ENCODE measurements around the gene CAPS. TPM values are rescaled to one million over a fixed set of nuclear protein-coding genes. Genes with fewer than 3 reads are reported as not detected.

CAPS gene
- 10 to 100 TPM; 24.6 to 57.3 (median 38.0) TPM for total RNA-seq

DNA sequence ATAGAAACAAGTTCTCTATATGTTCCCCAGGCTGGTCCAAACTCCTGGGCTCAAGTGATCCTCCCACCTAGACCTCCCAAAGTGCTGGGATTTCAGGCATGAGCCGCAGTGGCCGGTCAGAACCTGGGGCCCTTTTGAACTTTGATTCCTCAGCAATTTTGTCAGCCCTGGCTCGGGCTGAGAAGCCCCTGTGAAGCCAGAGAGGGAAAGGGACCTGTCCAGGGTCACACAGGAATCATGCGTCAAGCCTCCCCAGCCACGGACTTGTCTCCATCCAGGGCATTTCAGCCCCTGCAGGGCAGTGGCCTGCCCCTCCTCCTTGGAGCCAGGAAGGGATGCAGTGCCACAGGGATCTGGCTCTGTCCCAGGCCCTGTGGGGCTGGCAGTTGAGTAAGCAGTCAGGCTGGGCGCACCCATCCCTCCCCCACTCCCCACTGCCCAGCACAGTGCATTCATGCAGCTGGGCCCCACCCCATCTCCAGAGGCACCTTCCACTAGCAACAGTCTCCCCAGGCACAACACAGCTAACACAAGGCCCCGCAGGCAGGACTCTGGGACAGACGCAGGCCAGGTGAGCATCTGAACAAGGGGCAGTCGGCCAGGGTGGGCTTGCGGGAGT lies at the start of gene CAPS:
CAPS (plus strand) TSS at position 516 of the 619 bp plus-strand sequence. CDS start 153 bp downstream, outside the sequence.
- Histone ChIP-seq H3K27me3 (no peaks in the 10 kb centered on the region), H3K27ac (peak within 1 kb of the TSS; percentile 20 to 73 (median 54)), H3K4me3 (no peak within 1 kb of the TSS), H3K4me1 (peaks cover 5 to 28% (median 27%) of the 10 kb centered on the region in 4 donors), H3K9me3 (no peaks in the 10 kb centered on the region), H3K36me3 (peaks cover 0 to 25% (median 10%) of the 10 kb centered on the region in 4 donors)
- TF ChIP-seq EP300 (IDR thresholded peaks at IDR 0.05; ENCODE audit: low read depth) (no peak), POLR2A (IDR thresholded peaks at IDR 0.05) (peak; percentile 46), POLR2AphosphoS5 (IDR thresholded peaks at IDR 0.05) (peak in 2 of 3 donors; percentile 44 to 47)
- intact Hi-C loops (cut with DNase I; ENCODE audit: low total_unique reads), result no loop called here
- in situ Hi-C loops (cut with MboI; ENCODE audit: low pct_ligation_motif_present in 1 of 4, low pct_unique_long_range_greater_than_20kb in 1 of 4, low sequenced_read_pairs in 3 of 4), result no loop called here
- DNase-seq, result peak; percentile 78
- 58% methylated on average over 6 of the region's 10 CpGs; no CpG with 5 or more reads in 1 of the 2 donors for WGBS, 2 donors (ENCODE audit: low coverage in 1 of 2)

DNA sequence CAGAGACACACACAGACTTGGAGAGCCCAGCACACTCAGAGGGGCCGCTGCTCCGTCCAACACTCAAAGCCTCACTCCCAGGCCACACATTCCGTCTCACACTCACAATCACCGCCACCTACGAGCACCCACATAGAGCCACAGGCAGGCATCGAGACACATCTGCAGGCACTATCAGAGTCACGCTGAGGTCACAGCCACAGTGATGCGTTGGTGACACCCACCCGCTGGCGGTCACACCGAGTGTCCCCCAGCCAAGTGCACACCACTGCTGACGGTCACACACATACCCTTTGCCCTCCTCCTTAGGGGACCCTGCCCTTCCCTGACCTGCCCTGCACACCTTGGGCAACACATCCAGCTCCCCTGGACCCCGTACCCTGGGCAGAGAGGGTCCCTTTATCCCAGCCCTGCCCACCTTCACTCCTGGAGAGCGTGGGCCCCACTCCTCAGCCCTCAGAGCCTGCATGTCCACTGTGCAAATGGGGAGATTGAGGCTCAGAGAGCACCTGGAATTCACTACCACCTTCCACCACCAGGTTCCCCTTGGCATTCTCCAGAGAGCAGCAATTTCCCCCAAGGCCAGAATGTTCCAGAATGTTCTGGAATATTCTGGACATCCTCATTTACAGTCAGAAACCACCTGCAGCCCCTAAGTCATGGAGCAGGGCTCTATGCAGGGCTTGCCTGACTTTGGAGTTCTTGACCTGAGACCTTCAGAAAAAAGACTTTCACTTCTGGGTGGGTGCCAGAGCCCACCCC lies 49.1 kb upstream of the CAPS start:
- H3K27me3 ChIP-seq, result no peaks in the 10 kb centered on the region
- no peaks in the 10 kb centered on the region for H3K36me3 ChIP-seq
- H3K4me3 ChIP-seq, result no peak overlapping the region
- no peak overlapping the region for H3K27ac ChIP-seq
- no peaks in the 10 kb centered on the region for H3K4me1 ChIP-seq
- WGBS, 2 donors (ENCODE audit: low coverage in 1 of 2), result 88% methylated on average over 14 of the region's 14 CpGs; no CpG with 5 or more reads in 1 of the 2 donors
- in situ Hi-C loops (cut with MboI; ENCODE audit: low pct_ligation_motif_present in 1 of 4, low pct_unique_long_range_greater_than_20kb in 1 of 4, low sequenced_read_pairs in 3 of 4), result no loop called here
- H3K9me3 ChIP-seq, result no peaks in the 10 kb centered on the region
- intact Hi-C loops (cut with DNase I; ENCODE audit: low total_unique reads), result no loop called here
- no peak for DNase-seq
- TF ChIP-seq POLR2AphosphoS5 (IDR thresholded peaks at IDR 0.05) (no peak), POLR2A (IDR thresholded peaks at IDR 0.05) (no peak), EP300 (IDR thresholded peaks at IDR 0.05; ENCODE audit: low read depth) (no peak)
- TF ChIP-seq, protein P1, sequence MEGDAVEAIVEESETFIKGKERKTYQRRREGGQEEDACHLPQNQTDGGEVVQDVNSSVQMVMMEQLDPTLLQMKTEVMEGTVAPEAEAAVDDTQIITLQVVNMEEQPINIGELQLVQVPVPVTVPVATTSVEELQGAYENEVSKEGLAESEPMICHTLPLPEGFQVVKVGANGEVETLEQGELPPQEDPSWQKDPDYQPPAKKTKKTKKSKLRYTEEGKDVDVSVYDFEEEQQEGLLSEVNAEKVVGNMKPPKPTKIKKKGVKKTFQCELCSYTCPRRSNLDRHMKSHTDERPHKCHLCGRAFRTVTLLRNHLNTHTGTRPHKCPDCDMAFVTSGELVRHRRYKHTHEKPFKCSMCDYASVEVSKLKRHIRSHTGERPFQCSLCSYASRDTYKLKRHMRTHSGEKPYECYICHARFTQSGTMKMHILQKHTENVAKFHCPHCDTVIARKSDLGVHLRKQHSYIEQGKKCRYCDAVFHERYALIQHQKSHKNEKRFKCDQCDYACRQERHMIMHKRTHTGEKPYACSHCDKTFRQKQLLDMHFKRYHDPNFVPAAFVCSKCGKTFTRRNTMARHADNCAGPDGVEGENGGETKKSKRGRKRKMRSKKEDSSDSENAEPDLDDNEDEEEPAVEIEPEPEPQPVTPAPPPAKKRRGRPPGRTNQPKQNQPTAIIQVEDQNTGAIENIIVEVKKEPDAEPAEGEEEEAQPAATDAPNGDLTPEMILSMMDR (IDR thresholded peaks at IDR 0.05), result peak in 3 of 5 experiments; percentile 20 to 27 (median 20)

DNA sequence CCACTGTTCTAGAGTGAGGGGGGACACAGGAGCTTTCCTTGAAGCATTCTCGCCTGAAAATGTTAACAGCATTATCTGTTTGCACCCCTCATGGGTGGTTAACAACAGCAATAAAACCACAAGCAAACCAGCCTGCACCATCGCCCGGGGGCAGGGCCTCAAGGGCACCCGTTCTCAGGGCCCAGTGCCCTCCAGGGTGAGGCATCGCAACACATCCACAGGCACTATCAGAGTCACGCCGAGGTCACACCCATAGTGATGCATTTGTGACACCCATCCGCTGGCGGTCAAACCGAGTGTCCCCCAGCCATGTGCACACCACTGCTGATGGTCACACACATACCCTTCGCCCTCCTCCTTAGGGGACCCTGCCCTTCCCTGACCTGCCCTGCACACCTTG lies 48.3 kb upstream of the CAPS start:
- Histone ChIP-seq H3K4me1 (no peaks in the 10 kb centered on the region), H3K36me3 (no peaks in the 10 kb centered on the region), H3K27me3 (no peaks in the 10 kb centered on the region), H3K27ac (no peak overlapping the region), H3K4me3 (no peak overlapping the region), H3K9me3 (no peaks in the 10 kb centered on the region)
- 73% methylated on average over 11 of the region's 11 CpGs; no CpG with 5 or more reads in 1 of the 2 donors for WGBS, 2 donors (ENCODE audit: low coverage in 1 of 2)
- intact Hi-C loops (cut with DNase I; ENCODE audit: low total_unique reads) (no loop called here), in situ Hi-C loops (cut with MboI; ENCODE audit: low pct_ligation_motif_present in 1 of 4, low pct_unique_long_range_greater_than_20kb in 1 of 4, low sequenced_read_pairs in 3 of 4) (no loop called here)
- DNase-seq, result no peak
- TF ChIP-seq EP300 (IDR thresholded peaks at IDR 0.05; ENCODE audit: low read depth), result no peak
- no peak for TF ChIP-seq POLR2AphosphoS5 (IDR thresholded peaks at IDR 0.05)
- no peak for TF ChIP-seq POLR2A (IDR thresholded peaks at IDR 0.05)
- TF ChIP-seq, protein P1 (IDR thresholded peaks at IDR 0.05), result no peak

DNA sequence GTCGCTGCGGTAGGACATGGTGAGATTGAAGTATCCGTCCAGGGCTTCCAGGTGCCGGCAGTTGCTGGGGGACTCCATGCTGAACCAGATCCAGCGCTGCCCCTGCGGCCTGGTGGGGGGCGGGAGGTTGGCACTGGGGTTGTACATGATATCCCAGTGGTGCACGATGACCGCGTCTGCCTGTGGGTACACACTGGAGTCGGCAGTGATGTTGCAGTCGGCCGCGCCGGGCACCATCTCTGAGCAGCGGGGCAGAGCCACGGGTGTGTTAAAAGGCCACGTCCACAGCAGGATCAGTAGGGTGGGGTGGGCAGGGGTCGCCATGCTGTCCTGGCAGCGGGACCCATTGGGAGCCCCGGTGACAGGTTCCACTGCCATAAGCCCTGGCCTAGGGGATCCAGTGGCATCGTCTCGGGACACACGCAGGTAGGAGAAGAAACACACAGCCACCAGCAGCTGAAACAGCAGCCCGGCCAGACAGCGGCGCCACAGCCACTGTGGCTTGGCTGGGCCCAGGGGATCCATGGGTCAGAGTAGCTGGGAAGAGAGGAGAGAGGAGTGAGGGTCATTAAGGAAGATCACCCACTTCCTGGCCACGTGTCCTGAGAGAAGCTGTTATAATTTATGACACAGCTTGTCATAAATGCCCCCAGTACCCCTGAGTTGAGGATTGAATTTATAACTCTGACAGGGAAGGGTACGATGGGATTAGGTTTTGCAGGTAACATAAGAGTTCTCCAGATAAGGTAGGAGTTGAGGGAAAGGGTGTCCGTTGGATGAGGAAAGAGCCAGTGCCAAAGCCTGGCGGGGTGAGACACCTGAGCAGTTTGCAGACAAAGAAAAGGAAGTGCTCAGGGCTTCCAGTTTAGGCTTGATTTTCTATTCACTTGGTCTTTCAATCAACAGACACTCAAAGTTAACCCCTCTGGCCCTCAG lies 46.6 kb upstream of the CAPS start:
- Histone ChIP-seq H3K27me3 (no peaks in the 10 kb centered on the region), H3K4me1 (no peaks in the 10 kb centered on the region), H3K27ac (no peak overlapping the region), H3K9me3 (no peaks in the 10 kb centered on the region), H3K36me3 (no peaks in the 10 kb centered on the region), H3K4me3 (no peak overlapping the region)
- WGBS, 2 donors (ENCODE audit: low coverage in 1 of 2), result 31 to 87% methylated on average over 4 to 25 of the region's 31 CpGs
- intact Hi-C loops (cut with DNase I; ENCODE audit: low total_unique reads) (no loop called here), in situ Hi-C loops (cut with MboI; ENCODE audit: low pct_ligation_motif_present in 1 of 4, low pct_unique_long_range_greater_than_20kb in 1 of 4, low sequenced_read_pairs in 3 of 4) (no loop called here)
- TF ChIP-seq, protein P1 (IDR thresholded peaks at IDR 0.05), result no peak
- TF ChIP-seq POLR2AphosphoS5 (IDR thresholded peaks at IDR 0.05) (no peak), POLR2A (IDR thresholded peaks at IDR 0.05) (no peak), EP300 (IDR thresholded peaks at IDR 0.05; ENCODE audit: low read depth) (no peak)
- no peak for DNase-seq
